ENCODE data around the gene IRF4.

The IRF4 gene

GRCh38 chr6:408148-408547 lies 16.6 kb downstream of the IRF4 start:
- Histone ChIP-seq H3K27me3 (ENCODE audit: insufficient read depth, low read depth, severe bottlenecking) (peaks cover 3% of the 10 kb centered on the region), H3K36me3 (no peaks in the 10 kb centered on the region)
- TF ChIP-seq CTCF (IDR thresholded peaks at IDR 0.05; ENCODE audit: low read depth, low read length), result no peak

GRCh38 chr6:408599-409102 lies 17.1 kb downstream of the IRF4 start:
- Histone ChIP-seq H3K36me3 (no peaks in the 10 kb centered on the region), H3K4me3 (ENCODE audit: low read depth, low read length) (no peak overlapping the region), H3K27me3 (ENCODE audit: insufficient read depth, low read depth, severe bottlenecking) (no peaks in the 10 kb centered on the region), H3K27ac (no peak overlapping the region), H3K9me3 (ENCODE audit: severe bottlenecking) (peaks cover 21% of the 10 kb centered on the region)
- peak; percentile 57 for DNase-seq
- TF ChIP-seq CTCF (IDR thresholded peaks at IDR 0.05; ENCODE audit: low read depth, low read length), result peak; percentile 65

More at GRCh38 chr6:408148-408547, 16.6 kb downstream of the IRF4 start:
- no peak for DNase-seq
- Histone ChIP-seq H3K9me3 (ENCODE audit: severe bottlenecking) (peaks cover 23% of the 10 kb centered on the region), H3K4me3 (ENCODE audit: low read depth, low read length) (no peak overlapping the region), H3K27ac (no peak overlapping the region)

GRCh38 chr6:409370-409972 lies 17.9 kb downstream of the IRF4 start:
- DNase-seq, result no peak
- peaks cover 15% of the 10 kb centered on the region for H3K9me3 ChIP-seq (ENCODE audit: severe bottlenecking)
- no peaks in the 10 kb centered on the region for H3K27me3 ChIP-seq (ENCODE audit: insufficient read depth, low read depth, severe bottlenecking)
- H3K36me3 ChIP-seq, result no peaks in the 10 kb centered on the region
- no peak for TF ChIP-seq CTCF (IDR thresholded peaks at IDR 0.05; ENCODE audit: low read depth, low read length)
- H3K27ac ChIP-seq, result no peak overlapping the region
- no peak overlapping the region for H3K4me3 ChIP-seq (ENCODE audit: low read depth, low read length)

GRCh38 chr6:410555-411395 lies 19.2 kb downstream of the IRF4 start:
- H3K27ac ChIP-seq, result no peak overlapping the region
- H3K27me3 ChIP-seq (ENCODE audit: insufficient read depth, low read depth, severe bottlenecking), result no peaks in the 10 kb centered on the region
- no peaks in the 10 kb centered on the region for H3K36me3 ChIP-seq
- DNase-seq, result no peak
- no peak for TF ChIP-seq CTCF (IDR thresholded peaks at IDR 0.05; ENCODE audit: low read depth, low read length)
- H3K9me3 ChIP-seq (ENCODE audit: severe bottlenecking), result peaks cover 15% of the 10 kb centered on the region
- no peak overlapping the region for H3K4me3 ChIP-seq (ENCODE audit: low read depth, low read length)

GRCh38 chr6:411402-412145 lies 20.0 kb downstream of the IRF4 start:
- Histone ChIP-seq H3K4me3 (ENCODE audit: low read depth, low read length) (no peak overlapping the region), H3K36me3 (no peaks in the 10 kb centered on the region), H3K9me3 (ENCODE audit: severe bottlenecking) (peaks cover 11% of the 10 kb centered on the region), H3K27me3 (ENCODE audit: insufficient read depth, low read depth, severe bottlenecking) (no peaks in the 10 kb centered on the region), H3K27ac (no peak overlapping the region)
- no peak for DNase-seq
- TF ChIP-seq CTCF (IDR thresholded peaks at IDR 0.05; ENCODE audit: low read depth, low read length), result no peak

All from WERI-Rb-1 (cell line).